SK-N-SH treated with all-trans-retinoic acid at 6 μM for 48 hours (cell line): Measurements from ENCODE around the gene ZNF316.

Experiments used
- ATAC-seq: fragments of 200-7000 bp; cut with Tn5 transposase; 3 replicates; pipeline ENCODE4 v1.9.1; 2020; ENCODE audit warnings: mild to moderate bottlenecking, moderate library complexity
- ARNTL ChIP-seq: fragments of 450-650 bp; formaldehyde crosslinking; IDR thresholded peaks from 2 replicates; pipeline ENCODE4 v1.5.0; 2020; ENCODE audit warnings: low read depth, mild to moderate bottlenecking, moderate library complexity, borderline replicate concordance
- BACH2 ChIP-seq: fragments of 250-450 bp; sonication (Bioruptor Pico); IDR thresholded peaks from 2 replicates; pipeline ENCODE4 v1.9.0; 2021; ENCODE audit warnings: mild to moderate bottlenecking, borderline replicate concordance
- CSDC2 ChIP-seq: fragments of 250-450 bp; sonication (Bioruptor Pico); IDR thresholded peaks from 2 replicates; pipeline ENCODE4 v1.5.0; 2020; ENCODE audit warnings: mild to moderate bottlenecking, moderate library complexity
- ESRRG ChIP-seq: fragments of 250-450 bp; sonication (Bioruptor Pico); IDR thresholded peaks from 2 replicates; pipeline ENCODE4 v1.6.1; 2021; ENCODE audit warnings: mild to moderate bottlenecking
- GLIS3 ChIP-seq: fragments of 250-450 bp; sonication (Bioruptor Pico); IDR thresholded peaks from 2 replicates; pipeline ENCODE4 v1.5.0; 2020; ENCODE audit warnings: mild to moderate bottlenecking, moderate library complexity
- ISL1 ChIP-seq: fragments of 250-450 bp; sonication (Bioruptor Pico); IDR thresholded peaks from 2 replicates; pipeline ENCODE4 v2.1.2; 2022; ENCODE audit warnings: mild to moderate bottlenecking, moderate library complexity
- PPARA ChIP-seq: fragments of 250-450 bp; sonication (Bioruptor Pico); IDR thresholded peaks from 2 replicates; pipeline ENCODE4 v1.5.0; 2020; ENCODE audit warnings: mild to moderate bottlenecking, borderline replicate concordance
- RARB ChIP-seq: fragments of 250-450 bp; sonication (Bioruptor Pico); IDR thresholded peaks from 2 replicates; pipeline ENCODE4 v1.8.0; 2021; ENCODE audit warnings: mild to moderate bottlenecking, moderate library complexity
- TCF4 ChIP-seq: fragments of 250-450 bp; sonication (Bioruptor Pico); IDR thresholded peaks from 2 replicates; pipeline ENCODE4 v1.8.0; 2021; ENCODE audit warnings: mild to moderate bottlenecking, moderate library complexity, borderline replicate concordance
- TOX ChIP-seq: fragments of 250-450 bp; sonication (Bioruptor Pico); IDR thresholded peaks from 2 replicates; pipeline ENCODE4 v1.8.0; 2021; ENCODE audit warnings: mild to moderate bottlenecking, moderate library complexity, borderline replicate concordance
- ZC3H10 ChIP-seq: fragments of 250-450 bp; sonication (Bioruptor Pico); IDR thresholded peaks from 2 replicates; pipeline ENCODE4 v1.5.1; 2021; ENCODE audit warnings: mild to moderate bottlenecking, moderate library complexity
- ZFP30 ChIP-seq: fragments of 450-650 bp; formaldehyde crosslinking; IDR thresholded peaks from 2 replicates; pipeline ENCODE4 v1.5.0; 2022; ENCODE audit warnings: mild to moderate bottlenecking, moderate library complexity
- ZNF565 ChIP-seq: fragments of 450-650 bp; formaldehyde crosslinking; conservative IDR thresholded peaks from 2 replicates; pipeline ENCODE4 v1.5.0; 2020; ENCODE audit warnings: low read depth, mild to moderate bottlenecking, moderate library complexity
- ZNF70 ChIP-seq: fragments of 450-650 bp; formaldehyde crosslinking; IDR thresholded peaks from 2 replicates; pipeline ENCODE4 v1.5.0; 2020; ENCODE audit warnings: mild to moderate bottlenecking, moderate library complexity
- ZNF8 ChIP-seq: fragments of 450-650 bp; formaldehyde crosslinking; IDR thresholded peaks from 2 replicates; pipeline ENCODE4 v1.5.0; 2020; ENCODE audit warnings: mild to moderate bottlenecking, moderate library complexity
- TF ChIP-seq, protein P1 (sequence below): fragments of 250-450 bp; sonication (Bioruptor Pico); IDR thresholded peaks from 2 replicates; pipeline ENCODE4 v1.5.1; 2020; ENCODE audit warnings: low read depth, mild to moderate bottlenecking, moderate library complexity
- TF ChIP-seq, protein P2 (sequence below): fragments of 250-450 bp; sonication (Bioruptor Pico); IDR thresholded peaks from 2 replicates; pipeline ENCODE4 v1.5.0; 2020; ENCODE audit warnings: mild to moderate bottlenecking, moderate library complexity
- TF ChIP-seq, protein P3 (sequence below): fragments of 250-450 bp; sonication (Bioruptor Pico); IDR thresholded peaks from 2 replicates; pipeline ENCODE4 v1.8.0; 2020; ENCODE audit warnings: mild to moderate bottlenecking, moderate library complexity, borderline replicate concordance

Gene ZNF316

DNA sequence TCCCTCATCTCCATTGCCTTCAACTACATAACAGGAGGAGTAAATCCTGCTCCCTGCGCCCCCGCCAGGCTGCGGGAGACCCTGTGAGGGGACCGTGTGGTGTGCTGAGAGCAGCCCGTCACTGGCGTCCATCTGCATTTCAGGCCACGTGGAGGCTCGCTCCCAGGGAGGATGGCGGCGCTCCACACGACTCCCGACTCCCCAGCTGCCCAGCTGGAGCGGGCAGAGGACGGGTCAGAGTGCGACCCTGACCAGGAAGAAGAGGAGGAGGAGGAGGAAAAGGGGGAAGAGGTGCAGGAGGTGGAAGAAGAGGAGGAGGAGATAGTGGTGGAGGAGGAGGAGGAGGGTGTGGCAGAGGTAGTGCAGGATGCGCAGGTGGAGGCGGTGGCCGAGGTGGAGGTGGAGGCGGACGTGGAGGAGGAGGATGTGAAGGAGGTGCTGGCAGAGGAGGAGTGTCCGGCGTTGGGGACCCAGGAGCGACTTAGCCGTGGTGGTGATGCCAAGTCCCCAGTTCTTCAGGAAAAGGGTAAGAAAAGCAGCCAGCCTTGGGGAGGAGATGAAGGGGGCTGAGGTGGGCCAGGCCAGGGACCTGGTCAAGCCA, 5.2 kb downstream of the ZNF316 start:
- TF ChIP-seq ZC3H10 (no peak), ESRRG (CRISPR knock-in tag) (no peak), BACH2 (CRISPR knock-in tag) (no peak)
- ATAC-seq = no peak

DNA sequence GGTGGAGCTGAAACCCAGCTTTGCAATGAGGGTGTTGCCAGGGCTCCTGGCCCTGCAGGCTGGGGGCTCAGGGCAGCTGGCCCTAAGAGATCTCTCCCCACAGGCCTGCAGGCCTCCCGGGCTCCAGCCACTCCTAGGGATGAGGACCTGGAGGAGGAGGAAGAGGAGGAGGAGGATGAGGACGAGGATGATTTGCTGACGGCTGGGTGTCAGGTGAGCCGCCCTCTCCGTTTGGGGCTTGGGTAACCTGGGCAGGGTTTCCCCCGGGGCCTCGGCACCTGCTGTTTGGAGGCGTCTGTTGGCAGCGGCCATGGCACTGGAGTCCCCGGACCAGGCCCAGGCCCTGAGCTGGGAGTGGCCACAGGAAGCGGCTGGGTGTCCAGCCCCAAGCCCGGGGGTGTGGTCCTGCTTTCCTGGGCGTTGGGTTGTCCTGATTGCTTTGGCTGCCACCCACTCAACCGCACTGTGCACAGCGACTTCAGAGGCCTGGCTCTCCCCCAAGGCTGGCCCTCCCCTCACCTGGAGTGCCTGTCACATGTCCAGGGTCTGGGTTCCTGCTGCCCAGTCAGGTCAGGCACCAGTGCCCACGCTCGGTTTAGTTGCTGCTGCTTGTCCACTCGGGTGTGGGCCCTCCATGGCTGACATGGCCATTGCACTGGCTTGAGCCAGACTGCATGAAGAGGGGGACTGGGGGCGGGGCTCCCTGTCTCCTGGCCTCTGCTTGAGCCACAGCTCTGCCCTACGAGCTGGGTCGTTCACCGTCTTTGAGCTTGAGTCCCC, 5.9 kb downstream of the ZNF316 start:
- no peak for TF ChIP-seq GLIS3 (CRISPR knock-in tag)
- TF ChIP-seq ZC3H10 = no peak
- no peak for TF ChIP-seq ISL1 (CRISPR knock-in tag)
- no peak for TF ChIP-seq TOX
- TF ChIP-seq, protein P1, sequence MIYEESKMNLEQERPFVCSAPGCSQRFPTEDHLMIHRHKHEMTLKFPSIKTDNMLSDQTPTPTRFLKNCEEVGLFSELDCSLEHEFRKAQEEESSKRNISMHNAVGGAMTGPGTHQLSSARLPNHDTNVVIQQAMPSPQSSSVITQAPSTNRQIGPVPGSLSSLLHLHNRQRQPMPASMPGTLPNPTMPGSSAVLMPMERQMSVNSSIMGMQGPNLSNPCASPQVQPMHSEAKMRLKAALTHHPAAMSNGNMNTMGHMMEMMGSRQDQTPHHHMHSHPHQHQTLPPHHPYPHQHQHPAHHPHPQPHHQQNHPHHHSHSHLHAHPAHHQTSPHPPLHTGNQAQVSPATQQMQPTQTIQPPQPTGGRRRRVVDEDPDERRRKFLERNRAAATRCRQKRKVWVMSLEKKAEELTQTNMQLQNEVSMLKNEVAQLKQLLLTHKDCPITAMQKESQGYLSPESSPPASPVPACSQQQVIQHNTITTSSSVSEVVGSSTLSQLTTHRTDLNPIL = no peak
- no peak for TF ChIP-seq ZNF565 (CRISPR knock-in tag)
- TF ChIP-seq, protein P2, sequence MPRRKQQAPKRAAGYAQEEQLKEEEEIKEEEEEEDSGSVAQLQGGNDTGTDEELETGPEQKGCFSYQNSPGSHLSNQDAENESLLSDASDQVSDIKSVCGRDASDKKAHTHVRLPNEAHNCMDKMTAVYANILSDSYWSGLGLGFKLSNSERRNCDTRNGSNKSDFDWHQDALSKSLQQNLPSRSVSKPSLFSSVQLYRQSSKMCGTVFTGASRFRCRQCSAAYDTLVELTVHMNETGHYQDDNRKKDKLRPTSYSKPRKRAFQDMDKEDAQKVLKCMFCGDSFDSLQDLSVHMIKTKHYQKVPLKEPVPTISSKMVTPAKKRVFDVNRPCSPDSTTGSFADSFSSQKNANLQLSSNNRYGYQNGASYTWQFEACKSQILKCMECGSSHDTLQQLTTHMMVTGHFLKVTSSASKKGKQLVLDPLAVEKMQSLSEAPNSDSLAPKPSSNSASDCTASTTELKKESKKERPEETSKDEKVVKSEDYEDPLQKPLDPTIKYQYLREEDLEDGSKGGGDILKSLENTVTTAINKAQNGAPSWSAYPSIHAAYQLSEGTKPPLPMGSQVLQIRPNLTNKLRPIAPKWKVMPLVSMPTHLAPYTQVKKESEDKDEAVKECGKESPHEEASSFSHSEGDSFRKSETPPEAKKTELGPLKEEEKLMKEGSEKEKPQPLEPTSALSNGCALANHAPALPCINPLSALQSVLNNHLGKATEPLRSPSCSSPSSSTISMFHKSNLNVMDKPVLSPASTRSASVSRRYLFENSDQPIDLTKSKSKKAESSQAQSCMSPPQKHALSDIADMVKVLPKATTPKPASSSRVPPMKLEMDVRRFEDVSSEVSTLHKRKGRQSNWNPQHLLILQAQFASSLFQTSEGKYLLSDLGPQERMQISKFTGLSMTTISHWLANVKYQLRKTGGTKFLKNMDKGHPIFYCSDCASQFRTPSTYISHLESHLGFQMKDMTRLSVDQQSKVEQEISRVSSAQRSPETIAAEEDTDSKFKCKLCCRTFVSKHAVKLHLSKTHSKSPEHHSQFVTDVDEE (CRISPR knock-in tag) = no peak
- no peak for TF ChIP-seq ZNF8 (CRISPR knock-in tag)
- ATAC-seq = no peak

DNA sequence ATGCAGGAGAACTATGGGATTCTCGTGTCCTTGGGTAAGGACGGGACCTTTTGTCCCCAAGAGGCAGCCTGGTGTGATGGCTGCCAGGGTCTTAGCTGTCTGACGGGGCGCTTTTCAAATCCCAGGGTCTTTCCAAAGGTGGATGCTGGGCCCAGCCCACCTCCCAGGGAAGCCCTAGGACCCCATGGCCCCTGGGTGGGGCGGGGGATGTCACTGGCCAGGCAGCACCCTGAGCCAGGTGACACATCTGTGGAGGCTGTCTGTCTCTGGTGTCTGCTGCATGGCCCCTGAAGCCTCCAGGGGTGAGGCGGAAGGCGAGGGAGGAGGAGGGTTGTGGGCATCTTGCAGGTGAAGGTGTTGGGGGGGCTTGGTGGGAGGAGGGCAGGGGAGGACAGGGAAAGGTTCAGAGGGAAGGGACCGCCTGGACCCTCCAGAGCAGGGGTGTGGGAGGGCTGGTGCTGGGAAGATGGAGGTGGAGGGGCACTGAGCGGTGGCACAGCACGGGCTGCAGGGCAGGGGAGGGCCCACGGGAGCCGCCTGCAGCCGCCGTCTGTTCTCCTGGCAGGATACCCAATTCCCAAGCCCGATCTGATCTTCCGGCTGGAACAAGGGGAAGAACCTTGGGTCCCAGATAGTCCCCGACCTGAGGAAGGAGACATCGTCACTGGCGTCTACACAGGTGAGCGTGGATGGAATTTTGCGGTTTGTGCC, 7.0 kb downstream of the ZNF316 start:
- no peak for ATAC-seq
- TF ChIP-seq GLIS3 (CRISPR knock-in tag) = no peak
- TF ChIP-seq, protein P1 = no peak
- TF ChIP-seq ISL1 (CRISPR knock-in tag) = no peak
- TF ChIP-seq ARNTL (CRISPR knock-in tag) = no peak
- no peak for TF ChIP-seq RARB

DNA sequence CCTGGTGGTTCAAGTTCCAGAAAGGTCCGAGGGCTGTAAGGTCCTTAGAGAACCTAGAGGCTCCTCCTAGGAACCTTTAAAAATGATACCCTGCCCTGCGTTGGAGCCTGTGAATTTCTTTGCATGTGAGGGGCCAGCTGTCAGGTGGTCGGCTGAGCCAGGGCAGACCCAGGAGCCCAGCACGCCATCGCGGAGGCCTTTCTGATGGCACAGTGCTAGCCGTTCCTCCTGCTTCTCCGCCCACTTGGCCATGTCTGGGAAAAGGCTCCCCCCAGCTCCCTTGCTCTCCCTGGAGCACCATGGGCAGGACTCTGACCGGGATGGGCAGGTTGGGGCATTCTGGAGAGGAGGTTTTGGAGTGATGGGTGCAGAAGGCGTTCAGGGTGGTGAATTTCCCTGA, 7.6 kb downstream of the ZNF316 start:
- ATAC-seq = no peak

DNA sequence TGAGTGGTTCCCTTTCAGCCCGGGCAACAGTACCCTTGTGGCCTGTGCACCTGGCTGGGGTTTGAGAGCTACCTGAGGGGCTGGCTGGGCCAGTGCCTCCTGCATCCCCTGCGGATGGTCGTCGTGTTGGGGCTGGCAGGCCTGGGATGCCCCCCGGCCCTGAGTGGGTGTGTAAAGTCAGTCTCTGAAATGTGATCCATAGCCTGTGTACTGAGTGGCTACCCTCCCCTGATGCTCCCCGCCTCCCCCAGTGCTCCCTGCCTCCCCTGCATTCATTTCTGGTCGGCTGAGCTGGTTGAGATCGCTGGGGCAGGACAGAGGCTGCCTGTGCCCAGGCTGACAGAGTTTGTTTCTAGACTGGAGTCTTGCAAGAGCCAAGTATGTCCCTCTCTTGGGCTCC, 9.3 kb downstream of the ZNF316 start:
- ATAC-seq = peak; percentile 6; the same call in 2 of the 3 replicates
- TF ChIP-seq ARNTL (CRISPR knock-in tag) (no peak), ZFP30 (no peak), TCF4 (no peak), PPARA (CRISPR knock-in tag) (no peak), RARB (no peak), ZNF70 (CRISPR knock-in tag) (no peak), ZC3H10 (no peak), TOX (no peak), ZNF565 (CRISPR knock-in tag) (no peak)
- TF ChIP-seq, protein P3, sequence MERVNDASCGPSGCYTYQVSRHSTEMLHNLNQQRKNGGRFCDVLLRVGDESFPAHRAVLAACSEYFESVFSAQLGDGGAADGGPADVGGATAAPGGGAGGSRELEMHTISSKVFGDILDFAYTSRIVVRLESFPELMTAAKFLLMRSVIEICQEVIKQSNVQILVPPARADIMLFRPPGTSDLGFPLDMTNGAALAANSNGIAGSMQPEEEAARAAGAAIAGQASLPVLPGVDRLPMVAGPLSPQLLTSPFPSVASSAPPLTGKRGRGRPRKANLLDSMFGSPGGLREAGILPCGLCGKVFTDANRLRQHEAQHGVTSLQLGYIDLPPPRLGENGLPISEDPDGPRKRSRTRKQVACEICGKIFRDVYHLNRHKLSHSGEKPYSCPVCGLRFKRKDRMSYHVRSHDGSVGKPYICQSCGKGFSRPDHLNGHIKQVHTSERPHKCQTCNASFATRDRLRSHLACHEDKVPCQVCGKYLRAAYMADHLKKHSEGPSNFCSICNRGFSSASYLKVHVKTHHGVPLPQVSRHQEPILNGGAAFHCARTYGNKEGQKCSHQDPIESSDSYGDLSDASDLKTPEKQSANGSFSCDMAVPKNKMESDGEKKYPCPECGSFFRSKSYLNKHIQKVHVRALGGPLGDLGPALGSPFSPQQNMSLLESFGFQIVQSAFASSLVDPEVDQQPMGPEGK (CRISPR knock-in tag) = no peak
- TF ChIP-seq, protein P1 = no peak
- TF ChIP-seq, all 23 proteins: peak for 0

More for the DNA sequence above, 7.6 kb downstream of the ZNF316 start:
- TF ChIP-seq ESRRG (CRISPR knock-in tag) (no peak), PPARA (CRISPR knock-in tag) (no peak), TOX (no peak), CSDC2 (CRISPR knock-in tag) (no peak)
- TF ChIP-seq, protein P2 (CRISPR knock-in tag) = no peak
